ENCODE data around the gene ZNF177.
"Not testable (repeated sequence)": the region's sequence is repeated elsewhere in the genome, so short reads cannot be mapped to it uniquely, and the experiment has no call there.

ZNF177 gene

DNA sequence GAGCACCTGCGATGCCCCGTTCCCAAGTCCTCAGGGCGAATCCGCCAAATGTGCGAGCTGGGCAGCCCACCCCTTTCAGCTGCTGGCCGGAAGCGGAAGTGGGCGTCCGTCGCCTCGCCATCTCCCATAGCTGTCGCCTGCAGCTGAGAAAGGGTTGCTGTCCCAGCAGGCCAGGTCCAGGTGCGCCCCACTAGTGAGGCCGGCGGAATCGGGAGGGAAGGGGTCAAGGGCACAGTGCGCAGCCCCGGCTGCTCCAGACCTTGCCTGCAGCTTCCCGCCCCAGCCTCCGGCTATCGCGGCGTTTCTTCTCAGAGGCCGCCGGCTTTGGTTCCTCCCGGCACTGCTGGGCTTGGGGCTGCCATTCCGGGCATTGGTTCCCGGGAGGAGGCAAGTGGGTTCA lies at the start of gene ZNF177:
Gene ZNF177, plus strand, starts transcription at position 109 of the 400 bp plus-strand sequence. CDS start 15,299 bp downstream, outside the sequence.
- no peak for DNase-seq (ENCODE audit: low read depth in 2 of 2)

DNA sequence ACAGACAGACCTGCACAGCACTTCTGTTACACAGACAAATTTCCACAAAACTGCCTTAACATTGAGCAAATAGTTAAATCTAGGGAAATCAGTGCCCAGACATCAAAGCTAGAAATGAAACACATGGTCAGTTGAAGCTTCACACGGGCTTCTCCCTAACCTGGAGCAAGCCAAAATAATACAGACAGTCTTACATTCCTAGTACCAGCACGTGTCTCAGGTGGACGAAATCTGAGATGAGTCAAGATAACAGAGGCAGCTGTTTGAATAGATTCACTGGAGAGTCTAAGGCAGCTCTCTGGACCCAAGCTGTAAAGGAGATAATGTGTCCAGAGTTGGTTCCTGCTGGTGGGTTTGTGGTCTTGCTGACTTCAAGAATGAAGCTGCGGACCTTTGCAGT lies 49.1 kb upstream of the ZNF177 start:
- no peak for DNase-seq (ENCODE audit: low read depth in 2 of 2)

- DNase-seq (ENCODE audit: low read depth in 2 of 2) = no peak
Measured at GRCh38 chr19:9321338-9321737, 41.5 kb upstream of the ZNF177 start.

DNA sequence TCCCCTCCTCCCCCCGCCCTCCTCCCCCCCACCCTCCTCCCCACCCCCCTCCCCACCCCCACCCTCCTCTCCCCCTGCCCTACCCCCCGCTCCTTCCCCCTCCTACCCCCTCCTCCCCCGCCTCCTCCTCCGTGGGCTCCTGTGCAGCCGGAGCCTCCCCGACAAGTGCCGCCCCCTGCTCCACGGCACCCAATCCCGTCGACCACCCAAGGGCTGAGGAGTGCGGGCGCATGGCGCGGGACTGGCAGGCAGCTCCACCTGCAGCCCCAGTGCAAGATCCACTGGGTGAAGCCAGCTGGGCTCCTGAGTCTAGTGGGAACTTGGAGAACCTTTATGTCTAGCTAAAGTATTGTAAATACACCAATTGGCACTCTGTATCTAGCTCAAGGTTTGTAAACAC lies 41.1 kb upstream of the ZNF177 start:
- DNase-seq (ENCODE audit: low read depth in 2 of 2) = not testable (repeated sequence)

DNA sequence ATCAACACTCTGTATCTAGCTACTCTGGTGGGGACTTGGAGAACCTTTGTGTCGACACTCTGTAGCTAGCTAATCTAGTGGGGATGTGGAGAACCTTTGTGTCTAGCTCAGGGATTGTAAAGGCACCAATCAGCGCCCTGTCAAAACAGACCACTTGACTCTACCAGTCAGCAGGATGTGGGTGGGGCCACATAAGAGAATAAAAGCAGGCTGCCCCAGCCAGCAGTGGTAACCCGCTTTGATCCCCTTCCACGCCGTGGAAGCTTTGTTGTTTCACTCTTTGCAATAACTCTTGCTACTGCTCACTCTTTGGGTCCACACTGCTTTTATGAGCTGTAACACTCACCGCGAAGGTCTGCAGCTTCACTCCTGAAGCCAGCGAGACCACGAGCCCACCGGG lies 40.6 kb upstream of the ZNF177 start:
- not testable (repeated sequence) for DNase-seq (ENCODE audit: low read depth in 2 of 2)

DNA sequence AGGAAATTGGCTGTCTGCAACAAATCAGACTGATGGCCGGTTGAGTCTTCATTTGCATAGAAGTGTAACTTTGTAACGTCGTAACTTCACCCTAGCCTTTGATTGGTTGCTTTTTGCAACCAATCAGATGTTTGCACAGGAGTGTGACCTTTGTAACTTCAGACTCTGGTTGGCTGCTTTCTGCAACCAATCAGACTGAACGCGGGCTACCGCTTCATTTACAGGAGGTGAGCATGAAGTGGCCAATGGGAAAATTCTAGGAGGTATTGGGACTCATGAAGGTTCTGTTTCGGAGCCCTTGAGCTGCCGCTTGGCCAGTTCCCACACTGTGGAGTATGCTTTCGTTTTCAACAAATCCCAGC lies 39.3 kb upstream of the ZNF177 start:
- peak in 1 of 2 donors; percentile 20 for DNase-seq (ENCODE audit: low read depth in 2 of 2)

GRCh38 chr19:9323919-9324583 lies 38.8 kb upstream of the ZNF177 start, which contains the start of gene ZNF559:
Gene ZNF559 (plus strand): TSS chr19:9324179. CDS start chr19:9338550, 14,371 bp downstream.
- peak; percentile 92 to 94 for DNase-seq (ENCODE audit: low read depth in 2 of 2)

DNA sequence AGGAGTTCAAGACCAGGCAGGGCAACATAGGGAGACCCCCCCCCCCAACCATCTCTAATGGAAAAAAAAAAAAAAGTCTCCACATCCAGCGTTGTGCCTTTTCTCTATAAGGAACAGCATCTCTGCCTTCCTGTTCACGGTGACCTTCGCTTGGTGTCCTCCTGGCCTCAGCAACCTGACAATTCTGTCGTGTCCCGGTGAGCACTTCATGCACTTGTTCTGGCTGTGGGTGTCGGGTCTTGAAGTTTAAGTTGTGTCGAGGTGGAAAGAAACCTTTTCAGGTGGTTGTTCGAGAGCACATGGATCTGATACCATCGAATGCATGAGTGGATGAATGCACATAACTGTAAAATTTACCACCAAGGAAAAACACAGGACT lies 38.2 kb upstream of the ZNF177 start:
- DNase-seq (ENCODE audit: low read depth in 2 of 2) = no peak

DNA sequence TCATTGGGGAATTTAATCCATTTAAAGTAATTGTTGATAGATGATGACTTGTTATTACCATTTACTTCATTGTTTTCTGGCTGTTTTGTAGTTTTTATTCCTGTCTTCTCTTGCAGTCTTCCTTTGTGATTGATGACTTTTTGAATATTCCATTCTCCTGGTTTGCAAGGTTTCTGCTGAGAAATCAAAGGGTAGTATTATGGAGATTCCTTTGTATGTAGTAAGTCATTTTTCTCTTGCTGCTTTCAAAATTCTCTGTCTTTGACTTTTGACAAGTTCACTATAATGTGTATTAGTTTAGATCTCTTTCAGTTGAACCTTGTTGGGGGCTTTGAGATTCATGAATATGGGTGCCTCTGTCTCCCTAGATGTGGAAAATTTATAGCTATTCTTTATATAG lies 32.8 kb upstream of the ZNF177 start:
- no peak for DNase-seq (ENCODE audit: low read depth in 2 of 2)

- no peak for DNase-seq (ENCODE audit: low read depth in 2 of 2)
Measured at GRCh38 chr19:9342610-9343304, 20.1 kb upstream of the ZNF177 start.

- DNase-seq (ENCODE audit: low read depth in 2 of 2) = no peak
Measured at GRCh38 chr19:9345005-9345404, 17.8 kb upstream of the ZNF177 start.

- DNase-seq (ENCODE audit: low read depth in 2 of 2) = no peak
Measured at GRCh38 chr19:9348253-9348652, 14.6 kb upstream of the ZNF177 start.

GRCh38 chr19:9348671-9349070 lies 14.1 kb upstream of the ZNF177 start:
- DNase-seq (ENCODE audit: low read depth in 2 of 2) = no peak

- no peak for DNase-seq (ENCODE audit: low read depth in 2 of 2)
Measured at GRCh38 chr19:9352505-9352904, 10.3 kb upstream of the ZNF177 start.

DNA sequence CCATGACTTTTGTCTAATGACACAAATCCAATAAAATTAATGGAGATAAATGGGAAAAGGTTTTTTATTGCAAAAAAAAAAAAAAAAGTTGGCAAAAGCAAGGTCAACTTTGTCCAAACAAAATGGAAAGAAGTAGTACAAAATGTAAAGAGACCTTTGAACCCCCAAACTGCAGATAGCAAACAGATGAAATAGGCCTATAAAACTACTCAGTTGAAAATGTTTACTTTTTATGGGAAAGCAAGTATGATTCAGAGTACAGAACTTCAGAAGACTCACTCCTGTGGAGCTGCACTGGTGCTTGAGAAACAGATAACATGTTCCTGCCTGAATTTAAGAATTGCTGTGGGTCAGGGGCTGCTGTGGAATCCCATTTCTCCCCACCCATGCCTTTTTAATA lies 9.8 kb upstream of the ZNF177 start:
- no peak for DNase-seq (ENCODE audit: low read depth in 2 of 2)

DNA sequence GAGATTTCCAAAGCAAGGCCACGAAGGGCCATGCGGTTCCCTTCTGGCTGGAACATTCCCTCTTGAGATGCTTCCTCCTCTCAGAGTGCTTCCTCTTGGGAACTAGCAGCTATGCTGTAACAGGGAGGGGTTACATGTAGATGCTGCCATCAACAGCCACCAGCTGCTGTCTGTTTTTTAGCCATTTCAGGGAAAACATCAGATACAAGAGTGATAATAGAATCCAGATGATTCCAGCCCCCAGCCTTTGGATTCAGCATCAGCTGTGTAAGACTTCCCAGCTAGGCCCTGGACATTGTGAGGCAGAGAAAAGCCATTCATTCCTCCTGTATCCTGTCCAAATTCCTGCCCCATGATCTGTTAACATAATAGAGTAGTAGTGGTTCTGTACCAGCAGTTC lies 8.2 kb upstream of the ZNF177 start:
- DNase-seq (ENCODE audit: low read depth in 2 of 2) = no peak

DNA sequence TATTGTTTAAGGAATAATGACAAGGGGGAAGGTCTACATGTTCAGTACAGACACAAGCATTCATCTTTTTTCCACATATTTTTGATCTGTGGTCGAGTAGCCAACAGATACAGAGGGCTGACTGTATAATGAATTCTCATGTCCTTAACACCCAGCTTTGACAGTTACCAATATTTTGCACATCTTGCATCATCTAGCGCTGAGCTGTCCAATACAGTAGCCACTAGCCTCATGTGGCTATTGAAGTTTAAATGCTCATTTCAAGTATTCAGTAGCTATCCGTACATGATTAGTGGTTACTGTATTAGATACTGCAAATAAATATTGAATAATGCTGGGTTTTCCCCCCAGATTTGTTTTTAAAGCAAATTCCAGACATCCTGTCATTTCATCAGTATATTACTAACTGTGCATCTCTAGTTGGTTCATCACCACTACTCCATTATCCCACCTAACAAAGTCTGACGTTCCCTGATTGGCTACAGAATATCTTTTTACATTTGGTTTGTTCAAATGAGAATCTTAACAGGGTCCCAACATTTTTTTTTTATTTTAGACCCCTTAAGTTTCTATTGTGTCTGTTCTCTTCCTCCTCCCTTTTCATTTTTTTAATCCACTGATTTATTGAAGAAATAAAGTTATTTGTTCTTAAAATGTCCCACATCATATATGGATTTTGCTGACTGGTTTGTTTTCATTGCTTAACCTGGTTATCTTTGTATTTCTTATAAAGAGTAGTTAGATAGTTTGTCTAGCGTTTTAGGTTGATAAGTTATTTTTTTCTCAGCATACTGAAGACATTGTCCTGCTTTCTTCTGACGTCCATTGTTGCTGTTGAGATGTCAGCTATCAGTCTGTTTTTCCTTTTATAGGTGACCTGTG lies 8.2 kb downstream of the ZNF177 start:
- no peak for DNase-seq (ENCODE audit: low read depth in 2 of 2)

DNA sequence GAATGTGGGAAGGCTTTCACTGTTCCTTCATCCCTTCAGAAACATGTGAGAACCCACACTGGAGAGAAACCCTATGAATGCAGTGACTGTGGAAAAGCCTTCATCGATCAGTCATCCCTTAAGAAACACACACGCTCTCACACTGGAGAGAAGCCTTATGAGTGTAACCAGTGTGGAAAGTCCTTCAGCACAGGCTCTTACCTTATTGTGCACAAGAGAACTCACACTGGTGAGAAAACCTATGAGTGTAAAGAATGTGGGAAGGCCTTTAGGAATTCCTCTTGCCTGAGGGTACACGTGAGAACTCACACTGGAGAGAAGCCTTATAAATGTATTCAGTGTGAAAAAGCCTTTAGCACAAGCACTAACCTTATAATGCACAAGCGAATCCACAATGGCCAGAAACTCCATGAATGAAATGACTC lies 18.6 kb downstream of the ZNF177 start:
- no peak for DNase-seq (ENCODE audit: low read depth in 2 of 2)

DNA sequence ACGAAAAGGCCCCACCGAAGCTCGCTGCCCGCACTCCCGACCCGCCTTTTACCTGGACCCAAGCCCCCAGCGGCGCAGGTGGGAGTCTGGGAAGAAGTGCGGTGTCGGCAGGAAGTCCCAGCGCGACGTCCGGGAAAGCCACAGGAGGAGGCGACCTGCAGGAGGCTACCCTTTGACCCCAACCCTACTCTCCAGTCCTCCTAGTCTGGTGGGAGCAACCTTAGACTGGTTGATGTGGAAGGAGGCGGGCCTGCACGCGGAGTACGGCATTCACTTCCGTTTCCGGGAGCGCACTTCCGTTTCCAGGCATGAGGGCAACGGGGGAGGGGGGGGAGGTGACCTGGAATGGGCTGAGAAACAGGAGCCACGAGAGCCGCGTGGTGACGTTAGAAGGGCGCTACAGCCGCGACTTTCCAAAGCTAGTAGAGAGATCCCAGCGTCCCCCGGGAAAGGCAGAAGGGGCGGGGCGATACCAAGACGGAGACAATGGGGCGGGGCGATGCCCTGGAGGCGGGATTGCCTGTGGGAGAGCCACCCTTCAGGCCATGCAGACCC lies 44.1 kb downstream of the ZNF177 start:
- peak; percentile 16 to 40 for DNase-seq (ENCODE audit: low read depth in 2 of 2)

- DNase-seq (ENCODE audit: low read depth in 2 of 2) = no peak
Measured at GRCh38 chr19:9407827-9408226, 45.0 kb downstream of the ZNF177 start.

GRCh38 chr19:9413240-9413954 lies 50.6 kb downstream of the ZNF177 start:
- no peak for DNase-seq (ENCODE audit: low read depth in 2 of 2)

- DNase-seq (ENCODE audit: low read depth in 2 of 2) = no peak
Measured at GRCh38 chr19:9427941-9428340, 65.1 kb downstream of the ZNF177 start.
